Endodermal cell (in vitro differentiated cells): ENCODE data around the gene SALL3. TPM values are rescaled to one million over a fixed set of nuclear protein-coding genes. Genes with fewer than 3 reads are reported as not detected.

Experiments used
- DNase-seq: peaks from one replicate; pipeline ENCODE4 v3.0.0-alpha.2; 2017
- H3K27ac ChIP-seq: 2 replicates; pipeline ENCODE4 v1.5.1; 2013; ENCODE audit warnings: mild to moderate bottlenecking, low read depth, low read length, moderate library complexity
- H3K27me3 ChIP-seq: 2 replicates; pipeline ENCODE4 v1.6.1; 2013; ENCODE audit warnings: mild to moderate bottlenecking, low read length, moderate library complexity; ENCODE audit not compliant: insufficient read depth, control insufficient read depth, poor library complexity, severe bottlenecking
- H3K36me3 ChIP-seq: 2 replicates; pipeline ENCODE4 v1.7.0; 2013; ENCODE audit warnings: mild to moderate bottlenecking, low read length, moderate library complexity; ENCODE audit not compliant: control insufficient read depth, insufficient read depth
- H3K4me1 ChIP-seq: one replicate; pipeline ENCODE4 v1.7.0; 2013; ENCODE audit warnings: low read length; ENCODE audit not compliant: control insufficient read depth, insufficient read depth
- H3K4me3 ChIP-seq: 2 replicates; pipeline ENCODE4 v1.5.1; 2013; ENCODE audit warnings: mild to moderate bottlenecking, low read length, moderate library complexity
- H3K9ac ChIP-seq: 2 replicates; pipeline ENCODE4 v1.6.1; 2013; ENCODE audit warnings: mild to moderate bottlenecking, low read length, moderate library complexity; ENCODE audit not compliant: poor library complexity, severe bottlenecking; ENCODE audit errors: extremely low read depth
- H3K9me3 ChIP-seq: 2 replicates; pipeline ENCODE4 v1.6.1; 2013; ENCODE audit warnings: mild to moderate bottlenecking, low read length, moderate library complexity; ENCODE audit not compliant: control insufficient read depth
- H3K27ac Mint-ChIP-seq: 2 replicates; pipeline ENCODE4 v1.8.0; 2020; ENCODE audit warnings: mixed read lengths
- H3K27me3 Mint-ChIP-seq: 2 replicates; pipeline ENCODE4 v1.8.0; 2021; ENCODE audit warnings: mild to moderate bottlenecking, mixed read lengths; ENCODE audit not compliant: insufficient read depth
- H3K36me3 Mint-ChIP-seq: 2 replicates; pipeline ENCODE4 v1.8.0; 2020; ENCODE audit warnings: low read depth, mixed read lengths
- H3K4me1 Mint-ChIP-seq: 2 replicates; pipeline ENCODE4 v1.8.0; 2020; ENCODE audit warnings: mixed read lengths
- H3K4me3 Mint-ChIP-seq: 2 replicates; pipeline ENCODE4 v1.8.0; 2020; ENCODE audit warnings: mild to moderate bottlenecking, moderate library complexity, mixed read lengths
- H3K9me3 Mint-ChIP-seq: 2 replicates; pipeline ENCODE4 v1.8.0; 2020; ENCODE audit warnings: mild to moderate bottlenecking, mixed read lengths
- WGBS, 2 experiments: methylation state at CpG; one replicate each; pipeline versions ENCODE4 v1.1.5 to v1.1.7; 2013; ENCODE audit warnings: missing lambda C conversion rate in 2 of 2, mixed read lengths in 1 of 2; ENCODE audit not compliant: insufficient coverage in 1 of 2, insufficient read length in 1 of 2; 5-methylcytosine and 5-hydroxymethylcytosine counted together
- total RNA-seq, 2 donors: library from RNA; stranded (reverse); fragmentation: NEBNext Ultra II Directional in 1 of 2; extraction: Animal tissue kit (Norgen Biotek cat#: 25700) in 1 of 2; gene quantifications; 2 replicates in 1 of 2; 3 replicates in 1 of 2; pipeline ENCODE4 v1.2.1, GENCODE V29; 2021
- TF ChIP-seq, protein P1 (sequence below): fragments of 200-600 bp; sonication (generic); conservative IDR thresholded peaks from 2 replicates; pipeline ENCODE4 v1.5.0; 2021; ENCODE audit warnings: antibody characterized with exemption, mild to moderate bottlenecking

SALL3 gene
- total RNA-seq, 2 donors from 2014 or later: 9.5 to 36.4 TPM

DNA sequence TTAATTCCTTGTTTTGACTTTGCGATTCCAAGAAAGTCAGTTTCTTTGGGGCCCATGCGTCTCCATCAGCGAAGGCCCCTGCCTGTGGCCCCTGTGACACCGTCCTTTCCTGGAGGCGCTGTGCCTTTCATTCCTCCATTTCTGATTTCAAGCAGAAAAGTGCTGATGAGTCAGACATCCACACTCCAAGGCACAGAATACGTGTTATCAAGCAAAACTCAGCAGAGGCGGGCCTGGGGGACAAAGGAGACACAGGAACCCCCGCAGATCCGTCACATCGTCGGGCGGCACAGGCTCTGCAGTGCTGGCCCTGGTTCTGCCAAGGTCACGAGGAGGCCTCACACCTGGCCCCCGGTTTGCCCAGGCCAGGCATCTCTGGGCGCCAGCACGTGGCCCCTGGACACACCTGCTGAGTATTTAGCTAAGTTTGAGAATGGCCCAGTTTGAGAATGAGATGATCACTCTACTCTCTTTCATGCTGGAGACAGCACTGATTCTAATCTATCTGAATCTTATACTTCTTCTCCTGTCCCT lies 7.2 kb upstream of the SALL3 start:
- Mint-ChIP-seq H3K27me3 (peaks cover 76% of the 10 kb centered on the region), H3K4me3 (peak overlapping the region; percentile 47), H3K4me1 (peaks cover 28% of the 10 kb centered on the region), H3K9me3 (no peaks in the 10 kb centered on the region), H3K36me3 (no peaks in the 10 kb centered on the region), H3K27ac (no peak overlapping the region)
- Histone ChIP-seq H3K9ac (no peak overlapping the region), H3K27ac (no peak overlapping the region), H3K36me3 (no peaks in the 10 kb centered on the region), H3K4me1 (no peaks in the 10 kb centered on the region), H3K9me3 (no peaks in the 10 kb centered on the region), H3K4me3 (no peak overlapping the region), H3K27me3 (peaks cover 74% of the 10 kb centered on the region)
- no peak for DNase-seq
- WGBS, 2 experiments: 75% methylated on average over 11 to 16 of the region's 16 CpGs
- TF ChIP-seq, protein P1, sequence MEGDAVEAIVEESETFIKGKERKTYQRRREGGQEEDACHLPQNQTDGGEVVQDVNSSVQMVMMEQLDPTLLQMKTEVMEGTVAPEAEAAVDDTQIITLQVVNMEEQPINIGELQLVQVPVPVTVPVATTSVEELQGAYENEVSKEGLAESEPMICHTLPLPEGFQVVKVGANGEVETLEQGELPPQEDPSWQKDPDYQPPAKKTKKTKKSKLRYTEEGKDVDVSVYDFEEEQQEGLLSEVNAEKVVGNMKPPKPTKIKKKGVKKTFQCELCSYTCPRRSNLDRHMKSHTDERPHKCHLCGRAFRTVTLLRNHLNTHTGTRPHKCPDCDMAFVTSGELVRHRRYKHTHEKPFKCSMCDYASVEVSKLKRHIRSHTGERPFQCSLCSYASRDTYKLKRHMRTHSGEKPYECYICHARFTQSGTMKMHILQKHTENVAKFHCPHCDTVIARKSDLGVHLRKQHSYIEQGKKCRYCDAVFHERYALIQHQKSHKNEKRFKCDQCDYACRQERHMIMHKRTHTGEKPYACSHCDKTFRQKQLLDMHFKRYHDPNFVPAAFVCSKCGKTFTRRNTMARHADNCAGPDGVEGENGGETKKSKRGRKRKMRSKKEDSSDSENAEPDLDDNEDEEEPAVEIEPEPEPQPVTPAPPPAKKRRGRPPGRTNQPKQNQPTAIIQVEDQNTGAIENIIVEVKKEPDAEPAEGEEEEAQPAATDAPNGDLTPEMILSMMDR: no peak

- Histone ChIP-seq H3K9ac (no peak overlapping the region), H3K4me1 (no peaks in the 10 kb centered on the region), H3K27me3 (peaks cover 79% of the 10 kb centered on the region), H3K9me3 (no peaks in the 10 kb centered on the region), H3K36me3 (no peaks in the 10 kb centered on the region), H3K4me3 (no peak overlapping the region), H3K27ac (no peak overlapping the region)
- Mint-ChIP-seq H3K36me3 (no peaks in the 10 kb centered on the region), H3K27ac (no peak overlapping the region), H3K27me3 (peaks cover 79% of the 10 kb centered on the region), H3K4me1 (peaks cover 32% of the 10 kb centered on the region), H3K4me3 (peak overlapping the region; percentile 47), H3K9me3 (no peaks in the 10 kb centered on the region)
- 5 to 13% methylated on average over 19 to 31 of the region's 31 CpGs for WGBS, 2 experiments
- TF ChIP-seq, protein P1: no peak
- peak; percentile 68 for DNase-seq
Observed at GRCh38 chr18:78972930-78973331, 6.7 kb upstream of the SALL3 start.

- Mint-ChIP-seq H3K4me1 (peaks cover 35% of the 10 kb centered on the region), H3K4me3 (peak overlapping the region; percentile 47), H3K27ac (no peak overlapping the region), H3K9me3 (no peaks in the 10 kb centered on the region), H3K27me3 (peaks cover 83% of the 10 kb centered on the region), H3K36me3 (no peaks in the 10 kb centered on the region)
- peaks cover 85% of the 10 kb centered on the region for H3K27me3 ChIP-seq
- WGBS, 2 experiments: 1 to 5% methylated on average over 17 to 82 of the region's 82 CpGs
- no peak overlapping the region for H3K27ac ChIP-seq
- TF ChIP-seq, protein P1: no peak
- H3K4me1 ChIP-seq: no peaks in the 10 kb centered on the region
- H3K36me3 ChIP-seq: no peaks in the 10 kb centered on the region
- peak; percentile 53 for DNase-seq
- peak overlapping the region; percentile 64 for H3K4me3 ChIP-seq
- H3K9ac ChIP-seq: no peak overlapping the region
- no peaks in the 10 kb centered on the region for H3K9me3 ChIP-seq
Observed at GRCh38 chr18:78973357-78974083, 6.1 kb upstream of the SALL3 start.
